SKM-1 treated with dmso at 0.1 percent for 144 hours (cell line): ENCODE results near the gene NR3C2.

ENCODE experiments used
- DNase-seq: peaks from one replicate; lab custom pipeline; 2025; ENCODE audit not compliant: unreplicated experiment; lab: John Stamatoyannopoulos, UW

Gene NR3C2

GRCh38 chr4:148118179-148118578, 324.0 kb downstream of the NR3C2 start:
- DNase-seq: no peak

- no peak for DNase-seq
These were observed 325.2 kb downstream of the NR3C2 start for GRCh38 chr4:148116969-148117368.

GRCh38 chr4:148116264-148116663, 325.9 kb downstream of the NR3C2 start:
- DNase-seq: no peak

- DNase-seq: no peak
These were observed 327.8 kb downstream of the NR3C2 start for GRCh38 chr4:148114436-148114835.

GRCh38 chr4:148112231-148112982, 329.8 kb downstream of the NR3C2 start:
- no peak for DNase-seq

GRCh38 chr4:148110169-148110568, 332.0 kb downstream of the NR3C2 start:
- no peak for DNase-seq

- no peak for DNase-seq
These were observed 333.0 kb downstream of the NR3C2 start for GRCh38 chr4:148109216-148109615.

- DNase-seq: no peak
These were observed 333.4 kb downstream of the NR3C2 start for GRCh38 chr4:148108766-148109165.

GRCh38 chr4:148103597-148104355, 338.4 kb downstream of the NR3C2 start:
- DNase-seq: no peak

GRCh38 chr4:148101790-148102189, 340.4 kb downstream of the NR3C2 start:
- DNase-seq: no peak

- DNase-seq: no peak
These were observed 341.0 kb downstream of the NR3C2 start for GRCh38 chr4:148101235-148101634.

GRCh38 chr4:148097801-148098200, 344.4 kb downstream of the NR3C2 start:
- no peak for DNase-seq

- no peak for DNase-seq
These were observed 346.8 kb downstream of the NR3C2 start for GRCh38 chr4:148095346-148095923.

- DNase-seq: no peak
These were observed 348.1 kb downstream of the NR3C2 start for GRCh38 chr4:148094149-148094548.

GRCh38 chr4:148093065-148093464, 349.1 kb downstream of the NR3C2 start:
- DNase-seq: no peak

- no peak for DNase-seq
These were observed 349.7 kb downstream of the NR3C2 start for GRCh38 chr4:148092316-148093014.

GRCh38 chr4:148091896-148092295, 350.3 kb downstream of the NR3C2 start:
- DNase-seq: no peak

GRCh38 chr4:148090503-148091476, 351.4 kb downstream of the NR3C2 start:
- DNase-seq: no peak

GRCh38 chr4:148090029-148090428, 352.2 kb downstream of the NR3C2 start:
- no peak for DNase-seq

- DNase-seq: no peak
These were observed 352.6 kb downstream of the NR3C2 start for GRCh38 chr4:148089624-148090023.
